ENCODE data around the gene SRRD. TPM values are rescaled to one million over a fixed set of nuclear protein-coding genes. Genes with fewer than 3 reads are reported as not detected.

The SRRD gene
- 11.1 and 13.0 TPM in 2 replicates for polyA plus RNA-seq

GRCh38 chr22:26483439-26484359 is at the start of gene SRRD, which contains the start of gene HPS4:
SRRD (plus strand) TSS chr22:26483877; CDS start chr22:26483891, 14 bp downstream.
HPS4 (minus strand) TSS chr22:26483783; CDS start chr22:26481762, 2,021 bp downstream.

GRCh38 chr22:26512149-26512793 is 28.6 kb downstream of the SRRD start, which contains the start of gene TFIP11:
TFIP11 (minus strand) TSS chr22:26512473; CDS start chr22:26510272, 2,201 bp downstream.

Other genes with a start within 250 kb of the SRRD start
- gene ASPHD2, start 54.6 kb upstream of the SRRD start, polyA plus RNA-seq: 12.2 and 16.1 TPM in 2 replicates
- gene HPS4, start 94 bp upstream of the SRRD start, polyA plus RNA-seq: 15.5 and 17.2 TPM in 2 replicates
- gene TFIP11, start 28.6 kb downstream of the SRRD start, polyA plus RNA-seq: 26.9 and 45.7 TPM in 2 replicates
- 7.4 and 14.7 TPM in 2 replicates for gene TPST2, start 106.3 kb downstream of the SRRD start, polyA plus RNA-seq
- not detected in 2 replicates for gene CRYBB1, start 134.2 kb downstream of the SRRD start, polyA plus RNA-seq
- not detected in 2 replicates for gene CRYBA4, start 138.1 kb downstream of the SRRD start, polyA plus RNA-seq
- gene MIAT, start 173.7 kb downstream of the SRRD start, polyA plus RNA-seq: 20.1 and 21.0 TPM in 2 replicates

Data from Purkinje cell (primary cell).